Hematopoietic multipotent progenitor cell treated with erythropoietin and hydrocortisone succinate and interleukin-3 and kit ligand, for 4 days (in vitro differentiated cells): ENCODE measurements around the gene CCDC102A.
"Not testable (repeated sequence)": the region's sequence is repeated elsewhere in the genome, so short reads cannot be mapped to it uniquely, and the experiment has no call there.

Experiments
- DNase-seq: peaks from one replicate; pipeline ENCODE4 v3.0.0-alpha.2; 2015

Gene CCDC102A

GRCh38 chr16:57517397-57518367, 18.7 kb downstream of the CCDC102A start:
- no peak for DNase-seq

DNA sequence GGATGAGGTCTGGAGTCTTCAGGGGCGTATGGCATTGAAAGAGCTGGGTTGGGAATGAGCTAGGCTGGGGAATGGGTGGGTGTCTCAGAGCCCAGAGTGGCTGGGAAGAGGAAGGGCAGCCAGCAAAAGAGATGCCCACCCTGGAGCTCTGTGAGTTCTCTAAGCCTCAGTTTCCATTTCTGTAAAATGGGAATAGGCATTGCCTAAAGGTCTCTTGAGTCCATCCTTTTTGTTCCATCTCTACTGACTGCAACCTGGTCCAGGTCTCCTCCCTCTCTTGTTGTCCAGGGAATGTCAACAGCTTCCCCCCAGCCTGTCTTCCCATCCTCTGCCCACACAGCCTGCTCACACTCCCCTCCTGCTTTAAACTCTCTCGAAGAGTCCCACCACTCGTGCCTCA, 19.6 kb downstream of the CCDC102A start:
- DNase-seq, result no peak

DNA sequence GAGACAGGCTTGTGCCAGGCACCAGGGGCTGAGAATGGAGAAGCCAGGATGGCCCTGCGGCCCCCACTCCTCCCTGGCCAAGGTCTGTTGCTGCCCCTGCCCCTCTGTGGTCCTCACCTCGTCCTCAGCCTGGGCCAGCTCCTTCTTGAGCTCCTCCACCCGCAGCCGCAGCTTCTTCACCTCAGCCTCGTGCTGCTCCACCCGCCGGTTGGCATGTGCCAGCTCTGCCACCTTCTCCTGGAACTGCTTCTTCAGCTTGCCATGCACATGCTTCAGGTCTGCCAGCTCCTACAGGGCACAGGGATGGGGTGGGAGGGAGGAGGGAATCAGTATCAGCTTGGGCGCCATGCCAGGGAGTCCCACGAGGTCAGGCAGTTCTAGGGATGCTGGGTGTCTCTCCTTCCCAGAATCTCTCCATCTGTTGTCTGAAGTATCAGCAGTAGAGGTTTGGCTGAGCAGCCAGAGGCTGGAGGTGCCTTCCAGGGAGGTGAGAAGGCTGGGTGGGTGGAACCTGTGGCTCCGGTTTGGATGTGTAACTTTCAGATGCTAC, 20.1 kb downstream of the CCDC102A start:
- no peak for DNase-seq

DNA sequence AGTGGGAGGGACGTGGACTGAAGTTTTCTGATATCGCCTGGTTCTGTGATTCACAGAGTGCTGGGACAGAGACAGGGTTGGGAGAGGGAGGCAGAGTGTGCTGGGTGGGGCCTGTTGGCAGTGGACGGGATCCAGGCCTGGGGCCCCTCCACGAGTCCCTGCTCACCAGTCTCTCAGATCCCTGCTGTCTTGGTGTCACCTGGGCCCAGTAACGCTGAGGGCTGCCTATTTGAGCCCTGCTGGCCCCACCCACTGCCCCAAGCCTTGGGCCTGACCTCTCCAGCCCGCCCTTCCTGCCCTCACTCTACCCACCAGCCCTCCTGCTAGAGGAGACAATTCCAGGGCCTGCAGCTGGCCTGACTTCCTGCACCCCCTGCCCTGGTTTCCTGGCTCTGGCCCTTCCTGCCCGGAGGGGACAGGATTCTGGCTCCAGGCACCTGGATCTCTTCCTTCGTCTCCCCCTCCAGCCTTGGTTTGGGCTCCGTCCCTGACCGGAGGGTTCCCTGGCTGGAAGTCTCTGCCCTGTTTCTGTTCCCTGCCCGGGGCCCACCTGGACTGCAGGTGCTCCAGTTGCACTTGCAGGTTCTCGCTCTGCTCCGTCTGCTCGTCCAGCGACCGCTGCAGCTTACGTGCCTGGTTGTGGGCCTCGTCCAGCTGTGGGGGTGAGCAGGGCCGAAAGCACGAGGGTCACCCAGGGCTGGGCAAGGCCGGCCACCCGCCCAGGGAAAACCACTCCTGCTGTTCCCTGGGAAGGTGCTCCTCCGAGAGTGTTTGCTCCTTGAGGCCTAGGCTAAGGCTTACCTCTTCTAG, 21.4 kb downstream of the CCDC102A start:
- DNase-seq, result no peak

DNA sequence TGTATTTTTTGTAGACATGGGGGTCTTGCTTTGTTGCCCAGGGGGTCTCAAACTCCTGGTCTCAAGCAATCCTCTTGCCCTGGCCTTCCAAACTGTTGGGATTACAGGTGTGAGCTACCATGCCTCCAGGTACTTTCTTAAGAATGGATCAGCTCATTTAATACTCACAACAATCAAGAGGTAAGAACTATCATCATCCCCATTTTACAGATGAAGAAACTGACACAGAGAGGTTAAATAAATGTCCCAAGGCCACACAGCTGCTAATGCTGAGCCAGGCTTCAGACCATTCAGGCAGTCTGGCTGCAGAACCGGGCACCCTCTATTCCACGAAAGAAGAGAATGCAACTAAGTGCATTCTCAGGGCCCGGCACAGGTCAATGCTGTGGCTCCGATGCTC, 22.0 kb downstream of the CCDC102A start:
- DNase-seq, result no peak

DNA sequence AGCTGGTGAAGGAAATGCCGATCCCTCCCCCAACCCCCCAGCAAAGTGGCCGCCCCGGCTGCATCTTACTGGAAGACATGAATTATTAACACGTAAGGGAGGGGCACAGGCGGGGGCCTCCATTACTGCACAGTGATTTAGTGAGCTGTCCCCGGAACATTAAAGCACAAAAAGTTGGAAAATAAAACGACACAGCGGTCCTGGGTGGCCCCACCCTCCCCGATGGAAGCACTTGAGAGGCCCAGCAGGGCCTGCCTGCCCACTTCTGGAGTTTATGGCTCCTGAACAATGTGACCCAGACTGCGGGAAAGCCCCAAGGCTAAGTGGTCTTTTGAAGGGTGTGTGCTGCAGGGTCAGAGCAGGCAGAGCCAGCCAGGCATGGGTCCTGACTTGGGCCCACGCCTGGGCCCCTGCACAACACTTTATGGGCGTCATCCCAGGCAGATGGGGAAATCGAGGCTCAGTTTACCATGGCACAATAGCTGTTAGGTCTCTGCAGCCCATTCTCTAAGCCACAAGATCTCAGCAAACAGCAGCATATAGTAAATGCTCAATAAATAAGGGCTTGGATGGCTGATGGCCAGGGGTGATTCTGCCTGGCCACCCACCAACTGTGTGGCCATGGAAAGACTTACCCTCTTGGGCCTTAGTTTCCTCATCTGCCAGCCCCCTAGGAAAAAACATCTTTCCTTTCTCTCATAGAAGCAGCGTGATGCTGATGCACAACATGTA, 22.8 kb downstream of the CCDC102A start:
- no peak for DNase-seq

DNA sequence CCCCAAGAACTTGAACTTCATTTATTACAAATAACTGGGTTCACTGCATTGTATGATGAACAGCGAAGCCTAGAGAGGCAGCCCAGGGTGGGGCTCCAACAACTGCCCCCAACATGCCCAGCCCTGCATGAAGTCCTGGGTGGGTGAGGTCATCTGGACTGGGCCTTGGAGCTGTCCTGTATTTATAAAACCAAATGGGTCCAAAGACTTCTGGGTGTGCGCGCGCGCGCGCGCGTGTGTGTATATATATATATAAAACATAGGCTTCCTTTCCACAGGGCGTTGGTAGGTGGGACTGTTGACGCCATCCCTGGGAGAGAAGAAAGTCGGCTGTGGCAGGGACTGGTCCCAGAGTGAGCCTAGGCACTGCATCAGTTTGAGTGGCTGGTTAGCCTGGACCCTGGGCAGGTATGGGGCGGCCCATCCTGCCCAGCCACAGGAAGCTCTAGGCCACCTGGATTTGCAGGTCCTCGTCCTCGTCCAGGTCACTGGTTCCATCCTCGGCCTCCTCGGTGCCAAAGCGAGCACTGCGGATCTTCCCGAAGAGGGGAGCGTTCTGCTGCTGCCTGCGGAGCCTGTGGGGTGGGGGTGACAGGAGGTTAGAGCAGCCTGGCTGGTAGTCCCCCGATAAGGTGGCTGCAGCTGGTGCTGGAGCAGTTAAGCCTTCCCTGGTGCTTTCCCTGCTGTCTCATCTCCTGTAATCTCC, 23.9 kb downstream of the CCDC102A start:
- DNase-seq, result no peak

GRCh38 chr16:57510016-57510871, 26.1 kb downstream of the CCDC102A start:
- DNase-seq, result no peak

DNA sequence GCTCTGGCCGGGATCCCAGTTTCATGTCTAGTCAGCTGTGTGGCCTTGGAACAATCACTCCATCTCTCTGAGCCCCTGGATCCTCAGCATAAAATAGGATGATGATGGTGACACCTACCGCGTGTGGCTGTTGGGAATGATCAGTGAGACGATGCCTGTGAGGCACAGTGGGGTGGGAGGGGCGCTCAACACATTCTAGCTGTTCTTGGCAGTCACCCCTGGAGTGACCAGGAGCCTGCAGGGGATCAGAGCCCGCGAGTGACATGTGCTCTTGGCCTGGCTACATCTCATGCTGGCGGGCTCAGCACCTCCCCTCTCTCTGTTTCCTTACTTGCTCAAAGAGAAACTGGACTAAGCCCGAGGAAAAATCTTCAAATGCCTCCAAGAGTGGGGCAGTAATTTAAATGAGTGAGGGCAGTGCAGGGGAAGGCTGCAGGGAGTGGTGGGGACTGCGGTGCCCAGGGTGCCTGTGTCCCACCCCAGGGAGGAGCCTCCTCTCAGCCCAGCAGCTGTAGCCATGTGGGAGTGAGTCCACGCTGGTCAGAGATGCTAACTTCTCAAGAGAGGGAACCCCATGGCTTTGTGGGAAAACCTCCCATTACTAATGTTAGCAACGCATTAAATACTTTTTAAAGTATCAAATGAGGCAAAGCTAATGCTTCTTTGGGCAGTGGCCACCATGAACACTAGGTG, 27.0 kb downstream of the CCDC102A start:
- no peak for DNase-seq

DNA sequence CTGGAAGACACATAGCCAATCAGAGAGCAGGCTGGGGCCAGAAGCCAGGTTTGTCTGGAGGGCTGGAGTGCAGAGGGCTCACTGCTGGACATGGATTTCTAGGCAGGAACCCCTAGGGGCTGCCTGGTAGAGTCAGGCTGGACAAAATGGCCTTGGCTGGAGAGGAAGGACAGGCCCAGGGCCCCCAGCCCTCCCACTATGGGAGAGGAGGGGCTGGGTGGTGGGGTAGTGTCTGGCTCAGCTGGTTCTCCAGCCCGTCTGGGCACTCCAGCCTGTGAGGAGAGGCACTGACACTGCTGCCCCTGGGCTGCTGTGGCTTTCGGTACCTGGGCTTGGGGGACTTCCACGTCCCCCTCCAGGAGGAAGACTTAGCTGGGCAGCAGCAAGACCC, 28.3 kb downstream of the CCDC102A start:
- DNase-seq, result no peak

GRCh38 chr16:57507136-57508034, 29.0 kb downstream of the CCDC102A start:
- no peak for DNase-seq

- no peak for DNase-seq
Measured at GRCh38 chr16:57505169-57505568, 31.2 kb downstream of the CCDC102A start.

DNA sequence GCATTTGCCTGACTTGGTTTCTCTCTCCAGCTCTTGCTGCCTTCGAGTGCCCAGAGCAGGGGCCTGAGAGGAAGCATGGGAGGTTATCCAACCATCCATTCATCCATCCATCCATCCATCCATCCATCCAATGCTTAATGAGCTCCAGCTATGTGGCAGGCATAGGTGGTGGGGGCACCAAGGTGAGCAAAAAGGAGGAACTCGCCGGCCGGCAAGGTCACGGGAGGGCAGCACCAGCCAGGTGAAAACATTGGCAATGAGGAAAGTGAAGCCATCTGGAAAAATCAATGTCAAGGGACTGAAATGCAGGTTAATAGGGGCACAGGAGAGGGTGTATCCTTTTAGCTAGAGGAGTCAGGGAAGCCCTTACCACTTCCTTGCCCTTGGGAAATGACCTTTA, 31.9 kb downstream of the CCDC102A start:
- no peak for DNase-seq

DNA sequence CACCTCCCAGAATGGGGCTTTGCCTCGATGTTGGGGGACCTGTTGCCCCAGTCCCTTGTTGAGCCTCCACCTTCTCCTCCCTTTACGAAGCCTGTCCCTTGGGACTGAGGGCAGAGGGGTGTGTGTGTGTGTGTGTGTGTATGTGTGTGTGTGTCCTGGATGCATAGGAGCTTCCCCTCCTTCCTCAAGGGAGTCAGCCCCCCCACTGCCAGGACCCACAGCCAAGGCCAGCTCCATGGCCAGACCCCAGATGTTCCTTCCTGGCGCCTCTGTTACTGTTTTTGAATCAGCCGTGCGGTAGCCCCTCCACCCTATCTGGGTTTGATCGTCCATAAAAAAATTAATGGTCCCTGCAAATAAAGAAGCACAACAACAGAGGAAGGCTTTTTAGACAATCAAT, 32.4 kb downstream of the CCDC102A start:
- DNase-seq, result no peak

DNA sequence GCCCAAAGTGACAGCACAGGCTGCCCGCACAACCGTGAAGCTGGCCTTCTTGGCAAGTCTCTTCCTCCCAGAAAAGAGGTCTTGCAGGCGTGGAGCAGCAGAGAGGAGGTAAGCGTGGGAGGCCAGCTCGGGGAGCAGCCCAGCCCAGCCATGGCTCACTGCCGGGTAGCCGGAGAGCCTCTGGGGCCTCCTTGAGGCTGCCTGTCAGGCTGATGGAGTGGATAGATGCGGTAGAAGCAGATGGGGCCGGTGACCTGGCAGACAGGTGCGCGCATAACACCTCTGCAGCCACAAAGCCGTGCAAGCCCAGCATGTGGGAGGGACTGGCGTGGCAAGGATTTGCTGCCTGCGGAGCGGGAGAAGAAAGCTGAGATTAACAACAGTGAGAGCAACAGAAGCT, 33.0 kb downstream of the CCDC102A start:
- no peak for DNase-seq

DNA sequence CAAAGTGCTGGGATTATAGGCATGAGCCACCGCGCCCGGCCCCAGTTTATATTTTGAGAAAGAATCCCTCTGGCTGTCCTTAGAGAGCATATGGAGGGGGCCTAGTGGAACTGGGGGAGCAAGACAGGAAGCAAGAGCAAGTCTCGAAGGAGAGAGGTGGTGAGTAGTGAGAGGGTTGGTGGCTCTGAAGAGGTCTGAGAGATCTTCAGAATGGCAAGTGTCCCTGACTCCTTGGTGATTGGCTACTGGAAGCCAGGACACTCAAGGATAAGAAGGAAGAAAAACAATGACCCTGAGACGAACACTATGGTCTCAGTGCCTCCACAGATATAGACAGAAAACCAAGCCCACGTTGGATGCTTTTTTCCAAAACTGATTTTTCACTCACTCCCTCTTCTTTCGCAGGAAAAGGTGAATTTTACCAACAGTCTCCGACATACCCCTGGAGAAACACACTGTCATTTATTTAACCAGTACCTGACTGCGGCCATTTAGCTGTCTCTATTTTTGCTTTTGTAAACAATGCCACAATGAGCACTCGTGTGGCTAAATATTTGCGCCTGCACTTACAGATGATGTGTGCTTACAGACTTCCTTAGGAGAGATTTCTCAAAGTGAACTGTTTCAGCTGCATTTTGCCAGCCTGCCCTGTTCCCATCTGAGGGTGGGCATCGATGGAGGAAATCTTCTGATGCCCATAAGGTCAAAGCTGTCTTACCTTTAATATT, 34.2 kb downstream of the CCDC102A start:
- no peak for DNase-seq

- DNase-seq, result no peak
Measured at GRCh38 chr16:57501492-57501891, 34.9 kb downstream of the CCDC102A start.

DNA sequence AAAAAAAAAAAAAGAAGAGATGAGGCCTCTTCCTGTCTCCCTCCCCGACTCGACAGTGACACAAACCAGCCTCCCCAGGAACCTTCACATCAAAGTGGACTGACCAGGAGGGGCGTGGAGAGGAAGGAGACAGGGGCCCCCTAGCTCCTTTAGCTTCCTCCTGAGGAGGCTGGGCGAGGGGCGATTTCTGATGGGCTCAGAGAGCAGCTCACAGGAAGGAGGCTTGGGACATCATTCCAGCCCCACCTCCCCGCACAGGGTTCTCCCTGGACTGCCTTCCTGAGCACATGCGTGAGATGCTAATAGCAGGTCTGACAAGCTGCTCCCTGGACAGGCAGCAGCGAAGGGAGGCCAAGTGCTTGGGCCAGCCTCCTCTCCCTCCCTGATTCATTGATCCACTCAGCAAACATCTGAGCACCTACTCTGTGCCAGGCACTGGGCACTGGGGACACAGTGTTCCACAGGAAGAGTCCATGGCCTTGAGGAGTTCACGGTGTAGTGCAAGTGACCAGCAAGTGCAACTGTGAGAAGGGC, 35.7 kb downstream of the CCDC102A start:
- DNase-seq, result peak; percentile 39

GRCh38 chr16:57499941-57500340, 36.4 kb downstream of the CCDC102A start:
- DNase-seq, result not testable (repeated sequence)
